ENCODE data around the gene NOTO. TPM values are rescaled to one million over a fixed set of nuclear protein-coding genes. Genes with fewer than 3 reads are reported as not detected.
"Not testable (repeated sequence)": the region's sequence is repeated elsewhere in the genome, so short reads cannot be mapped to it uniquely, and the experiment has no call there.

Gene NOTO
- total and polyA plus RNA-seq, 4 experiments from 2014 or later, result not detected

GRCh38 chr2:73197579-73197978, 4.8 kb upstream of the NOTO start:
- CTCF ChIA-PET (ENCODE audit: partially characterized antibody), result interaction anchor here (0.9 to 1.6 kb wide), 2 partner anchors 15 to 304 kb away, joined by 3 read pairs; no protein-coding TSS in a partner anchor
- H3K9me3 Mint-ChIP-seq, result peaks cover 0 to 5% (median 0%) of the 10 kb centered on the region in 8 donors

GRCh38 chr2:73200281-73200680, 2.1 kb upstream of the NOTO start:
- intact Hi-C loops (cut with micrococcal nuclease); H3K27ac Mint-ChIP-seq; H3K27ac ChIP-seq (ENCODE audit: low read depth, low read length); H3K36me3 Mint-ChIP-seq; H3K9me3 Mint-ChIP-seq; H3K4me3 Mint-ChIP-seq; POLR2A ChIA-PET (ENCODE audit: partially characterized antibody); H3K9me3 ChIP-seq (ENCODE audit: control insufficient read depth in 1 of 2, low read length in 2 of 2); H3K36me3 ChIP-seq (ENCODE audit: insufficient read depth, low read length); H3K4me3 ChIP-seq (ENCODE audit: low read length in 2 of 2); DNase-seq: not testable (repeated sequence)
- Histone ChIP-seq H3K4me1 (ENCODE audit: insufficient read depth, low read length) (peaks cover 10% of the 10 kb centered on the region), H3K27me3 (ENCODE audit: insufficient read depth, low read length) (peaks cover 34% of the 10 kb centered on the region)
- CTCF ChIA-PET (ENCODE audit: partially characterized antibody), result interaction anchor here (0.7 to 1.2 kb wide), 2 partner anchors 12 to 24 kb away, joined by 3 to 4 read pairs; no protein-coding TSS in a partner anchor
- Mint-ChIP-seq H3K27me3 (peaks cover 31 to 39% of the 10 kb centered on the region in 2 donors), H3K4me1 (peaks cover 5 to 11% (median 8%) of the 10 kb centered on the region in 4 donors)

More at GRCh38 chr2:73197579-73197978, 4.8 kb upstream of the NOTO start:
- DNase-seq, result no peak
- H3K4me1 Mint-ChIP-seq, result peaks cover 3 to 8% (median 5%) of the 10 kb centered on the region in 4 donors
- H3K27me3 ChIP-seq (ENCODE audit: insufficient read depth, low read length), result peaks cover 30% of the 10 kb centered on the region
- no peaks in the 10 kb centered on the region for H3K9me3 ChIP-seq (ENCODE audit: control insufficient read depth in 1 of 2, low read length in 2 of 2)
- no peak overlapping the region for H3K4me3 Mint-ChIP-seq
- POLR2A ChIA-PET (ENCODE audit: partially characterized antibody), result no interaction called here
- no peak overlapping the region for H3K4me3 ChIP-seq (ENCODE audit: low read length in 2 of 2)
- H3K27me3 Mint-ChIP-seq, result peaks cover 18 to 27% of the 10 kb centered on the region in 2 donors
- H3K36me3 ChIP-seq (ENCODE audit: insufficient read depth, low read length), result no peaks in the 10 kb centered on the region
- no peak overlapping the region for H3K27ac Mint-ChIP-seq
- no peaks in the 10 kb centered on the region for H3K36me3 Mint-ChIP-seq
- H3K27ac ChIP-seq (ENCODE audit: low read depth, low read length), result no peak overlapping the region
- peaks cover 2% of the 10 kb centered on the region for H3K4me1 ChIP-seq (ENCODE audit: insufficient read depth, low read length)
- intact Hi-C loops (cut with micrococcal nuclease), result no loop called here

- Mint-ChIP-seq H3K27ac (no peak overlapping the region), H3K27me3 (peaks cover 34 to 44% of the 10 kb centered on the region in 2 donors), H3K4me3 (peak overlapping the region in 4 of 8 donors; percentile 25 to 70 (median 44)), H3K36me3 (no peaks in the 10 kb centered on the region), H3K4me1 (peaks cover 5 to 11% (median 8%) of the 10 kb centered on the region in 4 donors), H3K9me3 (peaks cover 0 to 5% (median 0%) of the 10 kb centered on the region in 8 donors)
- no peak overlapping the region for H3K4me3 ChIP-seq (ENCODE audit: low read length in 2 of 2)
- no peaks in the 10 kb centered on the region for H3K36me3 ChIP-seq (ENCODE audit: insufficient read depth, low read length)
- no peak for DNase-seq
- H3K27ac ChIP-seq (ENCODE audit: low read depth, low read length), result no peak overlapping the region
- ChIA-PET CTCF (ENCODE audit: partially characterized antibody) (interaction anchor here (1.1 kb wide), 1 partner anchor 10 kb away, joined by 4 read pairs; no protein-coding TSS in a partner anchor), POLR2A (ENCODE audit: partially characterized antibody) (no interaction called here)
- H3K4me1 ChIP-seq (ENCODE audit: insufficient read depth, low read length), result peaks cover 10% of the 10 kb centered on the region
- H3K9me3 ChIP-seq (ENCODE audit: control insufficient read depth in 1 of 2, low read length in 2 of 2), result no peaks in the 10 kb centered on the region
- intact Hi-C loops (cut with micrococcal nuclease), result no loop called here
- H3K27me3 ChIP-seq (ENCODE audit: insufficient read depth, low read length), result peaks cover 25% of the 10 kb centered on the region
Measured at GRCh38 chr2:73203055-73203681, 794 bp downstream of the NOTO start.

DNA sequence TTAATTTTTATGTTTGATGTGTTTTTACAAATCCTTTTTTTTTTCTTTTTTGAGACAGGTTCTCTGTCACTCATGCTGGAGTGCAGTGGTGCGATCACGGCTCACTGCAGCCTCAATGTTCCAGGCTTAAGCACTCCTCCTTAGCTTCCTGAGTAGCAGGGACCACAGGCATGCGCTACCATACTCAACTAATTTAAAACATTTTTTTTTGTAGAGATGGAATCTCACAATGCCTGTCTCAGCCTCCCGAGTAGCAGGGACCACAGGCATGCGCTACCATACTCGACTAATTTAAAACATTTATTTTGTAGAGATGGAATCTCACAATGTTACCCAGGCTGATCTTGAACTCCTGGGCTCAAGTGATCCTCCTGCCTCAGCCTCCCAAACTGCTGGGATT, 3.2 kb downstream of the NOTO start:
- Histone ChIP-seq H3K27ac (ENCODE audit: low read depth, low read length) (no peak overlapping the region), H3K36me3 (ENCODE audit: insufficient read depth, low read length) (no peaks in the 10 kb centered on the region), H3K9me3 (ENCODE audit: control insufficient read depth in 1 of 2, low read length in 2 of 2) (no peaks in the 10 kb centered on the region), H3K27me3 (ENCODE audit: insufficient read depth, low read length) (peaks cover 18% of the 10 kb centered on the region), H3K4me3 (ENCODE audit: low read length in 2 of 2) (no peak overlapping the region), H3K4me1 (ENCODE audit: insufficient read depth, low read length) (peaks cover 10% of the 10 kb centered on the region)
- Mint-ChIP-seq H3K4me3 (no peak overlapping the region), H3K27me3 (peaks cover 37% of the 10 kb centered on the region in 2 donors), H3K27ac (no peak overlapping the region), H3K4me1 (peaks cover 5 to 11% (median 8%) of the 10 kb centered on the region in 4 donors), H3K9me3 (peaks cover 0 to 5% (median 0%) of the 10 kb centered on the region in 8 donors), H3K36me3 (no peaks in the 10 kb centered on the region)
- intact Hi-C loops (cut with micrococcal nuclease), result no loop called here
- ChIA-PET CTCF (ENCODE audit: partially characterized antibody) (no interaction called here), POLR2A (ENCODE audit: partially characterized antibody) (no interaction called here)
- no peak for DNase-seq

GRCh38 chr2:73208258-73208657, 5.9 kb downstream of the NOTO start:
- Mint-ChIP-seq H3K27me3 (peaks cover 28 to 30% of the 10 kb centered on the region in 2 donors), H3K36me3 (no peaks in the 10 kb centered on the region), H3K9me3 (no peaks in the 10 kb centered on the region), H3K4me3 (no peak overlapping the region), H3K27ac (no peak overlapping the region), H3K4me1 (peaks cover 6 to 14% (median 10%) of the 10 kb centered on the region in 4 donors)
- Histone ChIP-seq H3K4me3 (ENCODE audit: low read length in 2 of 2) (no peak overlapping the region), H3K27ac (ENCODE audit: low read depth, low read length) (no peak overlapping the region), H3K27me3 (ENCODE audit: insufficient read depth, low read length) (peaks cover under 1% of the 10 kb centered on the region), H3K9me3 (ENCODE audit: control insufficient read depth in 1 of 2, low read length in 2 of 2) (no peaks in the 10 kb centered on the region), H3K4me1 (ENCODE audit: insufficient read depth, low read length) (peaks cover 14% of the 10 kb centered on the region), H3K36me3 (ENCODE audit: insufficient read depth, low read length) (no peaks in the 10 kb centered on the region)
- intact Hi-C loops (cut with micrococcal nuclease), result no loop called here
- ChIA-PET POLR2A (ENCODE audit: partially characterized antibody) (no interaction called here), CTCF (ENCODE audit: partially characterized antibody) (interaction anchor here (7.7 to 8.1 kb wide), 2 partner anchors 32 to 122 kb away, joined by 62 to 63 read pairs; no protein-coding TSS in a partner anchor)
- no peak for DNase-seq

DNA sequence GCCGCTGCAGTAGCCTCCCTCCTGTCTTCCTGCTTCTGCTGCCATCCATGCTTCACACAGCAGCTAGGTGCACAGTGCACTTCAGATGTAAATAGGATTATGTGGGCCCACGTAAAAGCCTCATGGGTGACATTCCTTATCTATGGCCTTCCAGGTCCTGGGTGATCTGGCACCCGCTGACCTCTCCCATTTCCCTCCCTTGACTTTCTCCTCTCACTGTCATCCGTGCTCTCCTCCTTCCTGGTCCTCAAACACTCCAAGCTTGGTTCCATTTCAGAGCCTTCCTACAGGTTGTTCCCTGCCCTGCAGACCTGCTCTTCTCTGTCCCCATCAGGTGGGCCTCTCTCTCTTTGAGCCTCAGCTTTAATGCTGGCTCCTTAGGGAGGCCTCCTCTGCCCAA, 7.6 kb downstream of the NOTO start:
- H3K36me3 Mint-ChIP-seq, result peaks cover 0 to 4% of the 10 kb centered on the region in 2 donors
- H3K27ac Mint-ChIP-seq, result no peak overlapping the region
- no peak overlapping the region for H3K4me3 Mint-ChIP-seq
- ChIA-PET POLR2A (ENCODE audit: partially characterized antibody) (no interaction called here), CTCF (ENCODE audit: partially characterized antibody) (interaction anchor here (1.0 to 8.1 kb wide), 5 partner anchors 18 to 220 kb away, joined by 3 to 77 read pairs (median 62); partner anchors contain the start of genes CCT7 and PRADC1)
- DNase-seq, result no peak
- H3K9me3 Mint-ChIP-seq, result no peaks in the 10 kb centered on the region
- intact Hi-C loops (cut with micrococcal nuclease), result loop anchor here (5.0 kb wide), 2 partner anchors 82 to 527 kb away; partner anchors contain the start of genes EGR4 and TPRKB
- H3K4me3 ChIP-seq (ENCODE audit: low read length in 2 of 2), result no peak overlapping the region
- H3K27me3 Mint-ChIP-seq, result peaks cover 17 to 19% of the 10 kb centered on the region in 2 donors
- H3K27ac ChIP-seq (ENCODE audit: low read depth, low read length), result no peak overlapping the region
- no peaks in the 10 kb centered on the region for H3K36me3 ChIP-seq (ENCODE audit: insufficient read depth, low read length)
- peaks cover 25% of the 10 kb centered on the region for H3K4me1 ChIP-seq (ENCODE audit: insufficient read depth, low read length)
- peaks cover 16 to 29% (median 23%) of the 10 kb centered on the region in 4 donors for H3K4me1 Mint-ChIP-seq
- H3K9me3 ChIP-seq (ENCODE audit: control insufficient read depth in 1 of 2, low read length in 2 of 2), result no peaks in the 10 kb centered on the region
- no peaks in the 10 kb centered on the region for H3K27me3 ChIP-seq (ENCODE audit: insufficient read depth, low read length)

- peaks cover 22 to 36% (median 30%) of the 10 kb centered on the region in 4 donors for H3K4me1 Mint-ChIP-seq
- Histone ChIP-seq H3K4me1 (ENCODE audit: insufficient read depth, low read length) (peaks cover 32% of the 10 kb centered on the region), H3K4me3 (ENCODE audit: low read length in 2 of 2) (no peak overlapping the region), H3K36me3 (ENCODE audit: insufficient read depth, low read length) (no peaks in the 10 kb centered on the region), H3K27ac (ENCODE audit: low read depth, low read length) (no peak overlapping the region), H3K27me3 (ENCODE audit: insufficient read depth, low read length) (no peaks in the 10 kb centered on the region), H3K9me3 (ENCODE audit: control insufficient read depth in 1 of 2, low read length in 2 of 2) (no peaks in the 10 kb centered on the region)
- H3K4me3 Mint-ChIP-seq, result no peak overlapping the region
- ChIA-PET CTCF (ENCODE audit: partially characterized antibody) (interaction anchor here (1.0 to 8.1 kb wide), 4 partner anchors 25 to 221 kb away, joined by 3 to 77 read pairs (median 62); partner anchors contain the start of genes CCT7 and PRADC1), POLR2A (ENCODE audit: partially characterized antibody) (interaction anchor here (3.6 kb wide), 1 partner anchor 23 kb away, joined by 51 read pairs; the partner anchor contains the start of genes CCT7 and PRADC1)
- no peak overlapping the region for H3K27ac Mint-ChIP-seq
- H3K9me3 Mint-ChIP-seq, result no peaks in the 10 kb centered on the region
- peaks cover 0 to 4% of the 10 kb centered on the region in 2 donors for H3K36me3 Mint-ChIP-seq
- DNase-seq, result no peak
- H3K27me3 Mint-ChIP-seq, result peaks cover 14 to 16% of the 10 kb centered on the region in 2 donors
- intact Hi-C loops (cut with micrococcal nuclease), result loop anchor here (5.0 kb wide), 2 partner anchors 82 to 527 kb away; partner anchors contain the start of genes EGR4 and TPRKB
Measured at GRCh38 chr2:73210696-73211095, 8.3 kb downstream of the NOTO start.

Data from CD4-positive, alpha-beta memory T cell (primary cell).